NCI-H1417 treated with DMSO at 0.1 percent for 48 hours (cell line): ENCODE measurements around the gene BRINP2.

Source experiments
- DNase-seq: peaks from one replicate; lab custom pipeline; 2025; lab: John Stamatoyannopoulos, UW

Gene BRINP2

DNA sequence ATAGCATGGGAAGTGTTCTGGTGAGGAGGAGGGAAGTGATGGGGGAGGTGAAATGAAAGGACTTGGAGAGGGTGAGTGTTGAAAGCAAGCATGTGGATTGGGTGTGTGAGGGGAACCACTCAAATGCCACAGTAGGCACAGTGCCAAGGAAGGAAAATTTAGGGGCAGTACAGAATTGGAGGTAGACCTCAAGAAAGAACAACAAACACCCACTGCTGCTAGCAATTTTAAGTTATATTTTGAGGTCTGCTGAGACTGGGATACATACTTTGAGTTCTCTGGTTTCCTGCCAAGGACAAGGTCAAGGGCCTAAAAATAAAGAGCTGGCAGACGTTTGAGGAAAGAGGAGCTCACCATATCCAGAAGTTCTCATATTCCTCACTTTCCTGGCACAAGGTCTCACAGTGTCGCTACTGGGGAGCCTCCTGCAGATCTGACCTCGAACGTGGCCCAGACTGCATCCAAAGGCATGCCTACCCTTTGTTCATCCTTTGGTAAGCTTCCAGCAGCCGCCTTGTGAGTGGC is 104.0 kb downstream of the BRINP2 start:
- DNase-seq, result no peak

DNA sequence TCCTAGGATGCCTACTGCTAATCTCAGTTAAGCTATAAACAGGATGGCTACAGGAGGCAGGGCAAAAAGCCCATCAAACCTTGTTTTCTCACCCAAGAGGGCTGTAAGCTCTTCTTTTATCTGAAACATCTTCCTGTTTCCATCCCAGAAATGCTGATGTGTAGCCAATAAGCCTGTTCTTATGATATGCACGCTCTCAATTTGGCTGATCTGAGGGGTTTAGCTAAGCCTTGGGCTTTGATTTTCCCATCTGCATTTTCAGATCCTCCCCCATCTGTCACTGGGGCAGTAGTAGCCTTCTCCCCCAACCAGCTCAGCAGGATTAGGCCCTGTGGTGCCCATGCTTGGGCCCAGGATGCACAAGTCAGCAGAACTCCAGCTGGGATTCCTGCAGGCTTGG is 105.0 kb downstream of the BRINP2 start:
- DNase-seq, result no peak

DNA sequence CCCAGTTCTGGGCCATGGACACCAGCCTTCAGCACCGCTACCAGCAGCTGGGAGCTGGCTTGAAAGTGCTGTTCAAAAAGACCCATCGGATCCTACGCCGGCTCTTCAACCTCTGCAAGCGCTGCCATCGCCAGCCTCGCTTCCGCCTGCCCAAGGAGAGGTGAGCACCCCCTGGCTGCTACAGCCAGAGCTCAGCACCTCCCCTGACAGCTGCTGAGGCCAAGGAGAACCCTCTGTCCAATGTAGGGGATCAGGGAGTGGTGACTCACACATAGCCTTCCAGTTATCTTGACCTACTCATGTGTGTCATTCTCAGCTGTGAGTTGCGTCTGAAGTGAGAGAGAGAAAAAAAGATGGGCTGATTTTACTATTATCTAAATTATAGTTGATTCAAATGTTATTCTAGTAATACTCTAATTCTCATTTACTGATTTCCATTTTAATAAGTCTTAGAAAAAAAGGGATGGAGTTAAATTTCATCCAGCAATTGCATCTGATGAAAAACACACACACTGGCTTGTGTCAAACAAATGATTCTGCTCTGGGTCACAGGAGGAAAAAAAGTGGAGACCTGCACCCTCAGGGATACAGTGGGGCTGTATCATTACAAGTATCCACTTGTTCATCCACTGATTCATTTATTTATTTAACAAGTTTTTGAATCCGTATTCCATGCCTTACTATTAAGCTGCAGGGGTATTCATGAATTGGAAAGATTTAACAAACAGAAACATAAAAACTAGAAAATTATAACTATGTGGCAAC is 108.0 kb downstream of the BRINP2 start:
- no peak for DNase-seq

DNA sequence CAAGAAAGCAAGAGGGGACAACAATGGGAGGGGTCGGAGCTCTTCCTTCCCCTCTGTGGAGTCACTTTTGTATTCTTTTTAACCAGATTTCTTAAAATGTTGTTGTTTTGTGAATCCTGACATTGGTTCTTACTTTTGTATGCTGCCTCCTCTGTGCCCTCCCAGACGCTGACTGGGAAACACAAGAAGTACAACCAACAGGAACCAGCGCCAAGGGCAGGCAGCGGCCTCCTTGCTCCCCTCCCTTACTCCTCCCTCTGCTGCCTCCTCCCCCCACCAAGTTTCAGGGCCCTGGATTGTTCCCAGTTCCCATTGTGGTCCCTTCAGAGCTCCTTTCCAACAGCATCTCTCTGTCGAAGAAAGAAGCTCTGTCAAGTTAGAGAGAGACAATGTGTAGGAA is 111.1 kb downstream of the BRINP2 start:
- DNase-seq, result no peak

DNA sequence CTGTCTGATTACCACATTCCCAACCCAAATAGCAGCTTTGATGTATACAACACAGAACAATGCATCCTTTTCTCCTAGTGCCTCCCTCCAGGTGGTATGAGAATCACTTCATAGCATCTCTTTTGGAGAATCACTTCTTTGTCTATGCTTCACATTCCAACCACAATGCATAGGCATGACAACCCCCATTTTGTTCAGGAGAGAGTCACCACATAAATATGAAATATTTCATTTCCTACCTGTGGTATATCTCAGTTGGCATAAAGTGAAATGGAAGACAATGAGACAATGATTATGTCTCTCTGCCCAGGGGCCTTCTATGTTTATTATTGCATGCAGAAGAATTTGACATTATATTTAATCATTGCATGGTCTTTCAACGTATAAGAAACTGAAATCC is 112.2 kb downstream of the BRINP2 start:
- no peak for DNase-seq

DNA sequence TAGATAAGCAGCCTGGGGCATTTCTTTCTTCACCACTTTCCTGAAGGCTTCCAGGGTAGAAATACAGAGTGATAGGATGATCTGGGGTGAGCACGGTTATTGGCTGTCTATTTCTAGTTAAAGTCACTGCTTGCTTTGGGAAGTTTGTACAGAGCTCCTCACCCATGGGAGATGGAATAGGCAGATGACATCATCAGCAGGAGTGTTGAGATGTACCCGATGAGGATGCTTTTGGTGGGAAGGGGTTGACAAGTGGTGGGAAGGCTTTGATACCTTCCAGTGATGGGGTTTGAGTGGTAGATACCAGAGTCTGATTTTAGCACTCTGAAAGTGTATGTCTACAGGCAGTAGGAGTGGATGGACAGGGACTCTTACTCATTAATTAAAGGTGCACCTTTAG is 112.6 kb downstream of the BRINP2 start:
- DNase-seq, result no peak

DNA sequence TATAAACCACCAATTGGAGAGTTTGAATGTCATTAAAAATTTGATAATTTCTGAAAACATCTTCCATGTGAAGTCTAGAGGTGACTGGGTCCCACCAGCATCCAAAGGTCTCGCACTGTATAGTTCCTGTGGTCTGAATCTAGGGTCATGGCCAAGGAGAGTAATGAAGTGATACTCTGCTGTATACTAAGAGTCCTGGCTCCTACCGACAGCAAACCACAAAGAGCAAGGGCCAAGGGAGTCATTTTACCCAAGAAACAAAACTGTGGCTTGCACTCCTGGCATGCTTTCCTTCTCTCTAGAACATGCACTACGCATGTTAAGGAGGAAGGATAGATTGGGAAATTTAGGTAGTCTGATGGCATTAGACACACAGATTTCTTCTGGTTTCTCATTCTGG is 115.6 kb downstream of the BRINP2 start:
- no peak for DNase-seq

DNA sequence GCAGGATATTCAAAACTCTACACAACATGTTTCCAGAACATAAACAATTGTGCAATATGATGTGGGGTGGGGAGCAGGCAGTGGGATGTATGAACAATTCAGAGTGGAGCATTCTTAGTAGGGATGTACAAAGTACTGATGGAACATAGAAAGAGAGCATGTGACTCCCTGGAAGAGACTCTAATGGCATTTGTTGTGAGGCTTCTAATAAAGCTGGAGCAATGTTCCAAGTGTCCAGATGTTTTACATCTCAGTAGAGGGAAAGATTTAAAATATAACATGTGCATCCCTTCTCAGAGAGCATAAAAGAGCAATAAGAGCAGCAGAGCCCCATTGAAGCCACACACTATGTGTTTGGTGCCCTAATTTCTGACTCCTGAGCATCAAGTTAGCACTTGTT is 116.5 kb downstream of the BRINP2 start:
- DNase-seq, result no peak

DNA sequence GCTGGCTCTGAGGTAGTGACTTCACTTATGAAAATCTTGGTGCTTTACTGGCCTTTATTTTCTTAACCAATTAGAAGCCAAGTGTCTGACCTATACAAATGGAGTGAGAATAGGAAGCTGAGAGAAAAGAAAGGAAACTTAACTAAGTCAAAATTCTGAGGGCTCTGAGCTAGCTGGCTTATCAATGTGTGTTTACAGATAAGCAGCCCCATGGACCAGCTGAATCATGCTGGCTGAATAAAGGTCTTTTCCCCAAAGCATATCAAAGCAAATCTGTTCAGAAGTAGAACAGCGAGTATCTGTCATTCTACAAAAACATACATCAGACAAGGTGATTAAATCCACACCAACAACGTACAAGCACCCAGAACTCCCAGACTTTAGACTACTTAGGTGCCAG is 117.2 kb downstream of the BRINP2 start:
- no peak for DNase-seq

DNA sequence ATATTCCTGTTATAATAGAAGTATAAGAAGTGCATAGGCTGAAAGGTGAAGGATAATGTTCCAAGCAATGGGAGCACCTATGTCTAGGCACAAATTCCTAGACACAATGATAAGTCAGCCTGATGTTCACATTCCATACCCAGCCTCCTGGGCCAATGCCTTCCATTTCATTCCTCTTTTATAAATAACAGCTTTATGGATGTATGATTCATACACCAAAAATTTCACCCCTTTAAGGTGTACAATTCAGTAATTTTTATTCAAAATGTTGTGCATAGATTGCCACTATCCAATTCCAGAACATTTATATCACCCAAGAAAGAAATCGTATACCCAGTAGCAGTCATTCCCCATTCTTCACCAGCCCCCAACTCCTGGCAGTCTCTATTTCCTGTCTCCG is 118.8 kb downstream of the BRINP2 start:
- no peak for DNase-seq

DNA sequence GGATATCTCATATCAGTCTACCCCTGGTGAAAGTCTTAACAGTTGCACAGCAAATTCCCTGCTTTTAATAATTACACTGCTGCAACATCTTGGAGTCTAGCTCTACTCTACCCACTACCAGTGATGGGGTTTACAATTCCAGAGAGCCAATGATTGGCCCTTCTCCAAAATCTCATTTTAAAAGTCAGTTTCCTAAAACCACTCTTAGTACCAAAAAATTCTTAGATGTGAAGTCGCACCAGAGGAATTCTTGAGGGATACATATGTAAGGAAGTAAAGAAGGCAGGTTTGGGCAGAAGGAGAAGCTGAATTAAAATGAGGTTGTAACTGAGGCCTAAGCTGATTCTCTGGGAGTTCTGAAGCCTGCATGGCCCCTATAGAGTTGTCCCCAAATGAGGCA is 129.7 kb downstream of the BRINP2 start:
- DNase-seq, result no peak

DNA sequence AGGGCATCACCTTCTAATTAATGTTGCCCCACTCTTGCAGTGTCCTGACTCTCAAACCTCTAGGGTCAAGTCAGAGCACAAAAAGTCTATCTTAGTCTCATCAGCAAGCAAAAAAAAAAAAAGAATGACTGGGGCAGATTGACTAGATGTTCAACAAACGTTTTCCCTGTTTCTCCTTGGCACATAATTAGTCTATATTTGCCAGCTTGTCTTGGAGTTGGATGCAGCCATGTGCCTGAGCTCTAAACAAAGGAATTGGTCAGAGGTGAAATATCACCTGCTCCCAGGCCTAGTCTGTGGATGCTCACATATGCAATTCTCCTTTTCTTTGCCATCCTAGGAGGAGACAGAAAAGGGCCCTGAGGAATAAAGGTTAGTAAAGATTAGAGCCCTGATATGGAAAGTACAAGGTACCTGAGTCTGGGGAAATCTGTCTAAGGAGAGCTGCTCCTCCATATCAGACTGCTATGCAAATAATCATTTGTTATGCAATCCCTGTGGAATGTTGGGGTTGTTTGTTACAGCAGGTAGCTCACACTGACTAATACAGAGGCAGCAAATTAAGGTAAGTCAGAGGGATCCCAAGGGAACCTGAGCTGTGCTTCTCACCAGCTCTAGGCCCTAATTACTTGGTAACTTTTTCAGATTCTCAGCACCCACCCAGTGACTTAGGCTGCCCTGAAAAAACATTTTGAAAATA is 130.8 kb downstream of the BRINP2 start:
- DNase-seq, result no peak

DNA sequence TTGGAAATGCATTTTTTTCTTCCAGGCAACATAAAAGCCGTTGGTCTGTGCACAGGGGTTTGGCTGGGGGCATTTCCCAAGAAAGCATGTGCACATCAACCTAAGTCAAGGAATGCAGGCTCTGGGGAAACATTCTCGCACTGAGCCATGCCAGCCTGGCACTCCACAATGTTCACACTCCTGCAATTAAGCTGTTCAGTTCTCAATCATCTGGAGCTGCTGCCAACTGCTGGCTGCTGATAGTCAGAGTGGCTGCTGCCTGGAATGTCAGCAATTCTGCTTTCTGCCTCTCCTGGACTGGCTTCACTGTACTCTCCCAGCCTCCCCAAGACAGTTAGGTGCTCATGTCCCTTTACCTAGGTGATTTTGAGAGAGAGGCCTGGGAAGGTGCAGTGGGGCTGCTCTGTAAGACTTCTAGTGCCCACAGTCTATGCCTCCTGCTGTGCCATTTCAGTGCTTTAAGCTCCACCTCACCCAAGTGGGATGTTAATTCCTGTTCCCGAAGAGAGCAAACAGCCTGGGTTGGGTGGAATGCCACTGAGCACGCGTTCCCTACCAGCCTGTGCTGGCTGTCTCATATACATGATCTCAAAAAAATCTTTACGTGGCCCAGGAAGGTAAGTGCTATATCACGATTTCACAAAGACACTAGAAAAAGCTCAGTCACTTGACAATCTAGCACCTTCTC is 131.7 kb downstream of the BRINP2 start:
- DNase-seq, result no peak

DNA sequence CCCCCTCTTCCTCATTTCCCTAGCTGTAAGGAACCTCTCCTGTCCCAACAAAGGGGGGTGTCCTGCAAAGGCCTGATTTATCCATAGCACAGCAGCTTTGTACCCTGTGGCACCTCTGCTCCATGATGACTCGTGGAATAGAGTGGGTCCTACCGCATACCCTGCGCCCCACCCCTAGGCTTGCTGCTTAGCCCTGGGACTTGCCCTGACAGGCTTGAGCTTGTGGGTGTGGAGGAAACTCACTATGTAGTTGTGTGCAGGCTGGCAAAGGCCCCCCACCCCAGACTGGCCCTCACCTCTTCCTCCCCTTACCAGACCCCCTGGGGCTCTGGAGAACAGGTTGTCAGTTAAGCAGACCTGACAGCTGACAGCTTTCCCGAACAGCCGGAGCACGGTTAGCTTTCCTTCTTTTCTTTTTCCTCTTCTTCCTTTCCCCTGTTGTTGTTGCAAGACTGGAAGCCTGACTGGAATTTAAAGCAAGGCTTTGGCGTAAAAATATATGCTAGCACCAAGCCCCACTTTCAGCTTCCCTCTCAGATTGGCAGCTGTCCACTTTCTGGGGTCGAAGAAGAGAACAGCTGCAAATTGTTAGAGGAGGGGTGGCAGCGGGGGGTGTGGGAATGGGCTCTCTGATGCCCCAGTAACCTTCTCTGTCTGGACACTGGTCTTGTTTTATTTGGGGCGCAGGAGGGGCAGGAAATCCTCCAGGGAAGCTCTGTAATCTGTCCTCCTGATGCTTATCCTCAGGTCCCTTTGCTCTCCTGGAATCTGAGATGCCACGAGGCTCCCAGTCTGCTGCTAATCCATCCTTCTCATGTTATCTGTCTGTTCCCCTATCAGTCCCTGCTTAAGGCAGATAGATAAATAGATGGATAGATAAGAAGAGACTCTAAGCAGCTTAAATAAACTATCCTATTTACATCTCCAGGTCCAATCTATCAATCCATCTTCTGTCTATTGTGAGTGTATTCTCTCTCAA is 134.6 kb downstream of the BRINP2 start:
- DNase-seq, result no peak

DNA sequence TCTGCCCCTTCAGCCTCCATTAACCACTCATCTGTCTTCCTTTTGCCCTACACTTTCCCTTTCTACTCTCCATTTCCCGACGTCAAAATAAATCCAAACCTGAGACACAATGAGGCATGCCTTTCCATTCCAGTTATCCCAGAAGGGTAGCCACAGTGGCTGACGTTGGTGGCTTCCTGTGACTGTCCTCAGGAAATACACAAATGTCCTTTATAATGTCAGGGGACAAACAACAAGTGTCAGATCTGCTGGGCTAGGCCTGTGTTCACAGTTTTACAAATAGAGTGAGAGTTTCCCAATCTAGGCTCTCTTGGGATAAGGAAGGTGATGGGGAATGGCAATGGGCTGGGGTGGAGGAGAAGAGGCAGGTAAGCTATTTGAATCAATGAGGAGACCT is 135.3 kb downstream of the BRINP2 start:
- no peak for DNase-seq

DNA sequence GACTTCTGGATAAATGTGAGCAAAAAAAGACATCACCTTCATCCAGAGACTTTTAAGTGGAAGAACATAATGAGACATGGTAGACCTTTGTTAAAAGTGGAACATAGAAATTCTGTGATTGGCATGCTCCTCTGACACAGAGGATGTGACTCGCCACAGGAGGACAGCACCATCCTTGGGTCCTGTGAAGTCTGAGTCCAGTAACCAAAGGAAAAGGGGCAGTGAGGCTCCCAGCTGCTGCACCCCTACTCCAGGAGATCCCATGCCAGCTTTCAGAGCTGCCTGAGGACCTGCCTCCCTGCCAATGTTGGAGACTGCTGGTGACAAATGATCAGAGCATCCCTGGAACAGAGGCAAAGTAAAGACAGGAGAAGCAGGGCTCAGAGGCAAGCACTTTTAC is 136.2 kb downstream of the BRINP2 start:
- DNase-seq, result no peak

DNA sequence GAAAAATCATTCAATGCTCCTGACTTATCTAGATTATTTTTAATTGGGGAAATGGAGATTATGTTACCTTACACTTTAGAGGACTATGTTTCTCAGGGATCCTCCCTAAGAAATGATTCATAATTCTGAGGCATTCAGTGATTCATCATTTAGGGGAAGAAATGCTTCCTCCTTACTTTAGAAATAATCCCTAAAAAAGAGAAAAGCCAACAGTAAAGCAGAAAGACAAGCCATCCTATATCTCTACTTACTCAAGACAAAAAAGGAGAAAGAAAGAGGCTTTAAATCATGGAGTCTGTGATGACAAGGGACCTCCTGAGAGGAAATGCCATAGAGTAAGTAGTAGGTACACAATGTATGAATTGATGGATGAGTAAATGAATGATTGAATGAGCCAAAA is 137.0 kb downstream of the BRINP2 start:
- DNase-seq, result no peak

DNA sequence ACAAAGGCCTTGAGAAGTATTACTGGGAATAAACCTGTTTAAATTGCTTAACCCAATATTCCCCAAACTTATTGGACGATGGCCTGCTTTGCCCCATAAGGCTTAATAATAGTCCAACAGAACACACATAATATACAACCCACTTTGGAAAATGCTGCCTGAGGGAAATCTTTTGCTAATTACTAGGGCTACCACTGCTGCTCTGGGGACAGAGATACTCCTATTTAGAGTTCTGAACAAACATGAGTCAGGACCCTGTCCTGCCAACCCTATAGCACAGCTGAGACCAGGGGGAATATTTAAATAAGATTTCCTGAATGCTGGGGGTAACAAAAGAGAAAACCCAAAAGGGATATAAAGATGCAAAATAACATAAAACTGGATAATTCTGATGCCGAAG is 139.1 kb downstream of the BRINP2 start:
- DNase-seq, result no peak

DNA sequence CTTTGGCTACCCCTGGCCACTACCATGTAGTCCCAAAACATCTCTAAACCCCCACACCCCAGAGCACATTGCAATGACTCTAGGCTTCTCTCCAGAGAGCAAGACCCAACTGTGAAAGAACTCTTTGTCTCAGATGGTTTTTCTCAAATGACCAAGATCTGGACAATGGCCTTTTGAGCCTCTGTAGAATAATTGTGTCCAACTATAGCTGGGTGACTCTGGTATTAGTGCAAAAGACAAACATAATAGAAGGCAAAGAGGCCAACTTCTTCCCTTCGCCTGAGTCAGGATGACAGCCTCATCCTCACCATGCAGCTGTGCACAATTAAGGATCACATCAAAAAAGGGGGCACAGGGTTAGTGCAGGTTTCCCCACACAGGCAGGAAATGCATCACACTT is 139.6 kb downstream of the BRINP2 start:
- DNase-seq, result no peak

DNA sequence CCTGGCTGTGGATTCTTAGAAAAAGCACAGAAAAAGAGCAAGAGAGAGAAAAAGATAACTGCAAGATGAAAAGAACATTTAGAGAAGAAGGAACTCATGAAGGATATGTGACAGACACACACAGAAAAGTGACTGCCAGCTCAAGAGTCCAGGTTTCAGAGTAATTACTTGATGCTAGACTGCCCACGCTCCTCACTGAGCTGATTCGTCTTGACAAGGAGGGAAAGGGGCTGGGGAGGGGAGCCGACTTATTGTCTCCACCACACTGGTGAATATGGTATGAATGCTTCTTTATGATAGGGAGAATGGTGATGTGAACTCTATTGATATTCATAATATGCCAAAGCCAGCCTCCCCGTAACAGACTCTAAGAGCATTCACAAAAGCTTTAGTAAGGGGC is 140.4 kb downstream of the BRINP2 start:
- DNase-seq, result no peak

DNA sequence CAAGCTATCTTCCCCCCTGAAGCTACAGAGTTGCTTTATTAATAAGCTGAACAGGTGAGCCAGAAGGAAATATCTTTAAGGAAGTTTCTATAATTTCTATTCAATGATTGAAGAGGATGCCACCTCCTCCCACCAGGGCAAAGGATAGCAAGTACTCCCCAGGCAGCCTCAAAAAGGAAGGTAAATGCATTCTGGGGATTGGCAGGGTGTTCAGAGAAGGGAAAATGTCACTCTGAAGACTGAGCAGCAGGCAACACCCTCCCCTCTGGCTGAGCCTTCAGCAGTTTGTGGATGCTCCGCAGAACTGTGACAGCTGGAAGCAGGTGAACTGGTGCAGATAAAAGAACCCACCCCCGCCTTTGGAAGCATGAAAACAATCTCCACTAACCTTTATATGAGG is 140.8 kb downstream of the BRINP2 start:
- DNase-seq, result no peak

DNA sequence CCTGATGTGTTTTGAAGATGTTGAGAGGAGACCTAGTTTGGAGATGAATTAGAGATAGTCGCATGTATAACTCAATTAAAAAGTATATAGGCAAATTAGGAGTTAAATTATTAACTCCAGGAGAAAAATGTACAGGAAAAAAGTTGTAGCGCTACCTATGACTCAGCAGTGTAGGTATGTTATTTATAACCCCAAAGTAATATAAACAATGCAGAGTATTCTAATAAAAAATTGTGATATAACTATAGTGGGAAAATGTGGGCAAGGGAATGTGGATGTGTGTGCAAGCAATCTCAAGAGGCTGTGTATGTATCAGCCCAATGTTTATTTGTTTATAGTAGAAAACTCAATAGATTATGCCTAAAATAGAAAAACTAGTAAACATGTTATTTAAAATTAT is 144.5 kb downstream of the BRINP2 start:
- DNase-seq, result no peak
